IMR-90 (cell line): ENCODE results near the gene ADAP1. TPM values are rescaled to one million over a fixed set of nuclear protein-coding genes. Genes with fewer than 3 reads are reported as not detected.

Experiments
- ATAC-seq: fragments of 200-7000 bp; cut with Tn5 transposase; 2 replicates; pipeline ENCODE4 v1.9.1; 2020; ENCODE audit warnings: low read depth, mild to moderate bottlenecking, moderate library complexity
- BruUV-seq: library from RNA; stranded (reverse); fragments of 400-500 nt; replicated peaks from 2 replicates; lab custom pipeline; 2021; lab: Mats Ljungman, UMichigan
- CTCF ChIA-PET: fragments of 300-600 bp; formaldehyde crosslinking; extraction: SDS; loops from one replicate; lab custom pipeline; 2021; ENCODE audit warnings: antibody characterized with exemption; lab: Yijun Ruan, JAX
- POLR2A ChIA-PET: fragments of 300-600 bp; sonication (Branson Sonifier 250); formaldehyde crosslinking; loops from one replicate; lab custom pipeline; 2022; ENCODE audit warnings: antibody characterized with exemption; ENCODE audit not compliant: unreplicated experiment; lab: Charles Lee
- DNase-seq: peaks from one replicate; pipeline ENCODE4 v3.0.0; 2013
- H2AFZ ChIP-seq: replicated peaks from 2 replicates; pipeline ENCODE3; 2013; ENCODE audit warnings: low read length, mild to moderate bottlenecking; ENCODE audit not compliant: poor library complexity
- H2AK5ac ChIP-seq: 2 replicates; pipeline ENCODE4 v1.6.1; 2013; ENCODE audit warnings: low read depth, low read length, inconsistent platforms
- H2AK9ac ChIP-seq: replicated peaks from 2 replicates; pipeline ENCODE3; 2013; ENCODE audit warnings: mild to moderate bottlenecking, low read depth, low read length, moderate library complexity; ENCODE audit not compliant: poor library complexity
- H2BK120ac ChIP-seq: 2 replicates; pipeline ENCODE4 v1.6.1; 2013; ENCODE audit warnings: low read depth, low read length, inconsistent platforms
- H2BK15ac ChIP-seq: 3 replicates; pipeline ENCODE4 v1.6.1; 2013; ENCODE audit warnings: low read depth, low read length, inconsistent platforms
- H2BK20ac ChIP-seq: 2 replicates; pipeline ENCODE4 v1.6.1; 2013; ENCODE audit warnings: low read depth, mild to moderate bottlenecking, inconsistent platforms, low read length, moderate library complexity
- H2BK5ac ChIP-seq: 2 replicates; pipeline ENCODE4 v1.6.1; 2013; ENCODE audit warnings: mild to moderate bottlenecking, low read depth, low read length, inconsistent platforms; ENCODE audit not compliant: poor library complexity, severe bottlenecking
- H3K14ac ChIP-seq: replicated peaks from 2 replicates; pipeline ENCODE4 v1.6.1; 2013; ENCODE audit warnings: low read depth, low read length, inconsistent platforms
- H3K18ac ChIP-seq: 2 replicates; pipeline ENCODE4 v1.6.1; 2013; ENCODE audit warnings: low read depth, low read length, control low read depth
- H3K23ac ChIP-seq: 2 replicates; pipeline ENCODE4 v1.6.1; 2013; ENCODE audit warnings: low read depth, low read length, inconsistent platforms
- H3K27ac ChIP-seq: 2 replicates; pipeline ENCODE4 v1.5.1; 2013; ENCODE audit warnings: mild to moderate bottlenecking, control low read depth, low read length; ENCODE audit not compliant: insufficient read depth
- H3K27me3 ChIP-seq: 2 replicates; pipeline ENCODE4 v1.6.1; 2013; ENCODE audit warnings: low read length; ENCODE audit not compliant: control insufficient read depth, insufficient read depth
- H3K36me3 ChIP-seq: 2 replicates; pipeline ENCODE4 v1.6.1; 2013; ENCODE audit warnings: low read length, mixed read lengths; ENCODE audit not compliant: control insufficient read depth, insufficient read depth
- H3K4ac ChIP-seq: 2 replicates; pipeline ENCODE4 v1.6.1; 2013; ENCODE audit warnings: low read depth, low read length, inconsistent platforms
- H3K4me1 ChIP-seq: 2 replicates; pipeline ENCODE4 v1.6.1; 2013; ENCODE audit warnings: low read length, mixed read lengths; ENCODE audit not compliant: control insufficient read depth, insufficient read depth
- H3K4me2 ChIP-seq: 2 replicates; pipeline ENCODE4 v1.6.1; 2013; ENCODE audit warnings: low read depth, mild to moderate bottlenecking, control low read depth, low read length, moderate library complexity
- H3K4me3 ChIP-seq: 2 replicates; pipeline ENCODE4 v1.5.1; 2013; ENCODE audit warnings: low read depth, mild to moderate bottlenecking, control low read depth, low read length, moderate library complexity; ENCODE audit not compliant: insufficient read depth
- H3K56ac ChIP-seq: 2 replicates; pipeline ENCODE4 v1.6.1; 2013; ENCODE audit warnings: low read length, inconsistent platforms; ENCODE audit not compliant: insufficient read depth; ENCODE audit errors: extremely low read depth
- H3K79me1 ChIP-seq, 2 experiments: 2 replicates each; pipeline ENCODE4 v1.6.1; 2013; ENCODE audit warnings: low read length in 2 of 2, inconsistent platforms in 1 of 2, low read depth in 1 of 2
- H3K9ac ChIP-seq: 2 replicates; pipeline ENCODE4 v1.6.1; 2013; ENCODE audit warnings: low read depth, low read length, control low read depth
- H3K9me1 ChIP-seq: 2 replicates; pipeline ENCODE4 v1.6.1; 2013; ENCODE audit warnings: low read length, inconsistent platforms; ENCODE audit not compliant: insufficient read depth
- H3K9me3 ChIP-seq: 2 replicates; pipeline ENCODE4 v1.6.1; 2013; ENCODE audit warnings: low read length; ENCODE audit not compliant: control insufficient read depth, insufficient read depth
- H4K20me1 ChIP-seq: 2 replicates; pipeline ENCODE4 v1.6.1; 2013; ENCODE audit warnings: low read length, inconsistent platforms; ENCODE audit not compliant: insufficient read depth
- H4K5ac ChIP-seq: 2 replicates; pipeline ENCODE4 v1.6.1; 2013; ENCODE audit warnings: mild to moderate bottlenecking, low read depth, low read length, control low read depth
- H4K8ac ChIP-seq, 2 experiments: 2 replicates each; pipeline ENCODE4 v1.6.1; 2013; ENCODE audit warnings: low read depth in 2 of 2, low read length in 2 of 2, control low read depth in 1 of 2, inconsistent platforms in 1 of 2
- H4K91ac ChIP-seq: 2 replicates; pipeline ENCODE4 v1.6.1; 2013; ENCODE audit warnings: low read depth, low read length, inconsistent platforms; ENCODE audit not compliant: insufficient read depth
- BHLHE40 ChIP-seq: fragments of 150-350 bp; IDR thresholded peaks from 2 replicates; pipeline ENCODE4 v1.6.1; 2016; ENCODE audit warnings: mild to moderate bottlenecking, low read depth, low read length
- CEBPB ChIP-seq: IDR thresholded peaks from 2 replicates; pipeline ENCODE4 v1.6.1; 2012; ENCODE audit warnings: low read depth, low read length, improper control_type of control experiment
- ELK1 ChIP-seq: fragments of 150-350 bp; IDR thresholded peaks from 2 replicates; pipeline ENCODE4 v1.6.1; 2016; ENCODE audit warnings: low read depth, mild to moderate bottlenecking, low read length, moderate library complexity, borderline replicate concordance
- MXI1 ChIP-seq: IDR thresholded peaks from 2 replicates; pipeline ENCODE4 v1.6.1; 2012; ENCODE audit warnings: low read depth, mild to moderate bottlenecking, low read length, moderate library complexity, borderline replicate concordance
- POLR2A ChIP-seq: IDR thresholded peaks from 2 replicates; pipeline ENCODE4 v1.6.1; 2012; ENCODE audit warnings: mild to moderate bottlenecking, low read depth, low read length
- RFX5 ChIP-seq: IDR thresholded peaks from 2 replicates; pipeline ENCODE4 v1.8.0; 2012; ENCODE audit warnings: low read depth, mild to moderate bottlenecking, low read length, moderate library complexity
- WGBS, 2 experiments: methylation state at CpG; one replicate each; pipeline versions ENCODE4 v1.1.5 to v1.1.7; 2013; ENCODE audit warnings: missing lambda C conversion rate in 2 of 2; ENCODE audit not compliant: insufficient read length in 1 of 2; ENCODE audit errors: extremely low coverage in 2 of 2; 5-methylcytosine and 5-hydroxymethylcytosine counted together
- dilution Hi-C: fragments of 300-500 bp; cut with HindIII; formaldehyde crosslinking; loops from one replicate; pipeline ENCODE4 v1.14.3; 2018; ENCODE audit warnings: low sequenced_read_pairs; ENCODE audit not compliant: unreplicated experiment
- in situ Hi-C: fragments of 300-500 bp; cut with MboI; formaldehyde crosslinking; loops from 3 replicates; pipeline ENCODE4 v1.14.3; 2019; ENCODE audit warnings: low sequenced_read_pairs, inconsistent platforms, mixed read lengths
- intact Hi-C: fragments of 100-400 bp; cut with micrococcal nuclease; formaldehyde crosslinking; loops from 2 replicates; pipeline ENCODE4 v1.10.0; 2022
- polyA plus RNA-seq, 3 experiments: library from polyadenylated mRNA; depleted of rRNA; stranded (reverse); fragments of >200 nt; gene quantifications; 2 replicates each; pipeline ENCODE4 v1.2.3, GENCODE V29; 2012; ENCODE audit warnings: low replicate concordance in 1 of 3
- total RNA-seq: library from RNA; depleted of rRNA; stranded (reverse); fragments of >200 nt; gene quantifications from 2 replicates; pipeline ENCODE4 v1.2.3, GENCODE V29; 2012

Gene ADAP1
- total and polyA plus RNA-seq, 2 of the 4 experiments (the other 2 are of a cell fraction), result 1.4 to 2.0 TPM

- H2AFZ ChIP-seq, result peak overlapping the region; percentile 48
- H3K36me3 ChIP-seq, result peaks cover 47% of the 10 kb centered on the region
- H3K27me3 ChIP-seq, result no peaks in the 10 kb centered on the region
- no peak for DNase-seq
- POLR2A ChIA-PET, result no interaction called here
- no peak overlapping the region for H4K5ac ChIP-seq
- TF ChIP-seq ELK1 (no peak), CEBPB (no peak), POLR2A (no peak), RFX5 (no peak), MXI1 (no peak), BHLHE40 (no peak)
- no peak overlapping the region for H3K23ac ChIP-seq
- H4K91ac ChIP-seq, result peak overlapping the region; percentile 66; the same call in 1 of the 2 replicates
- peaks cover 8 to 40% of the 10 kb centered on the region in 2 experiments for H3K79me1 ChIP-seq
- no peaks in the 10 kb centered on the region for H3K9me3 ChIP-seq
- H3K27ac ChIP-seq, result peak overlapping the region; percentile 70; the same call in 1 of the 2 replicates
- no peak overlapping the region for H3K4me2 ChIP-seq
- CTCF ChIA-PET, result interaction anchor here (0.8 to 1.3 kb wide), 2 partner anchors 27 to 82 kb away, joined by 3 read pairs; no protein-coding TSS in a partner anchor
- H3K4me3 ChIP-seq, result no peak overlapping the region
- no TSS peak for BruUV-seq
- H3K56ac ChIP-seq, result no peak overlapping the region
- H2AK9ac ChIP-seq, result peak overlapping the region; percentile 92
- dilution Hi-C loops, result no loop called here
- H4K20me1 ChIP-seq, result peaks cover 11% of the 10 kb centered on the region; the same call in 1 of the 2 replicates
- peak overlapping the region; percentile 85 for H3K4ac ChIP-seq
- H2AK5ac ChIP-seq, result peak overlapping the region; percentile 97
- intact Hi-C loops, result no loop called here
- no peak overlapping the region for H2BK15ac ChIP-seq
- in situ Hi-C loops, result no loop called here
- H3K9me1 ChIP-seq, result peaks cover 10% of the 10 kb centered on the region; the same call in 1 of the 2 replicates
- peak overlapping the region; percentile 69 for H2BK5ac ChIP-seq
- H4K8ac ChIP-seq, result peak overlapping the region; percentile 14 to 82; a peak in 3 of 4 replicates
- H3K9ac ChIP-seq, result no peak overlapping the region
- H3K18ac ChIP-seq, result 0 out of 2 replicates have a peak overlapping the region, but pooled peaks have one; percentile 2
- peak overlapping the region; percentile 37; the same call in 1 of the 2 replicates for H3K14ac ChIP-seq
- no peak for ATAC-seq
- H2BK120ac ChIP-seq, result 0 out of 2 replicates have a peak overlapping the region, but pooled peaks have one; percentile 79
- peaks cover 12% of the 10 kb centered on the region for H3K4me1 ChIP-seq
- WGBS, 2 experiments, result 94% methylated on average over 12 of the region's 17 CpGs; no CpG with 5 or more reads in 1 of the 2 experiments
- no peak overlapping the region for H2BK20ac ChIP-seq
Measured at GRCh38 chr7:868189-868486, 86.3 kb downstream of the ADAP1 start.
